HG02938 (cell line): Measurements from ENCODE around the gene EEF2KMT.
A peak's percentile ranks its signal among the peaks of the same experiment; 100 is the strongest.

Source experiments
- ATAC-seq: cut with Tn5 transposase; IDR thresholded peaks from one replicate; pipeline ENCODE4 v1.9.1; 2021; ENCODE audit warnings: mild to moderate bottlenecking, moderate library complexity; ENCODE audit not compliant: unreplicated experiment

EEF2KMT gene

GRCh38 chr16:5044011-5044540, 53.5 kb downstream of the EEF2KMT start:
- no peak for ATAC-seq

- no peak for ATAC-seq
Measured at GRCh38 chr16:5042574-5043171, 54.9 kb downstream of the EEF2KMT start.

GRCh38 chr16:5041600-5042133, 55.9 kb downstream of the EEF2KMT start:
- ATAC-seq, result peak; percentile 82

- no peak for ATAC-seq
Measured at GRCh38 chr16:5040451-5040850, 57.1 kb downstream of the EEF2KMT start.

- no peak for ATAC-seq
Measured at GRCh38 chr16:5036228-5037156, 61.1 kb downstream of the EEF2KMT start.

- no peak for ATAC-seq
Measured at GRCh38 chr16:5035909-5036227, 61.7 kb downstream of the EEF2KMT start.
